Measurements from ENCODE around the gene ERICH6B.

The ERICH6B gene

GRCh38 chr13:45541806-45542205 lies 73.7 kb downstream of the ERICH6B start:
- TF ChIP-seq CTCF (IDR thresholded peaks at IDR 0.05; ENCODE audit: insufficient read depth, missing control alignments): no peak
- FAIRE-seq (no peak), DNase-seq (ENCODE audit: insufficient read length, low spot score) (no peak)

GRCh38 chr13:45540864-45541263 lies 74.7 kb downstream of the ERICH6B start:
- TF ChIP-seq CTCF (IDR thresholded peaks at IDR 0.05; ENCODE audit: insufficient read depth, missing control alignments): no peak
- FAIRE-seq: no peak
- no peak for DNase-seq (ENCODE audit: insufficient read length, low spot score)

GRCh38 chr13:45540195-45540594 lies 75.3 kb downstream of the ERICH6B start:
- no peak for FAIRE-seq
- TF ChIP-seq CTCF (IDR thresholded peaks at IDR 0.05; ENCODE audit: insufficient read depth, missing control alignments): no peak
- no peak for DNase-seq (ENCODE audit: insufficient read length, low spot score)

GRCh38 chr13:45538382-45538781 lies 77.2 kb downstream of the ERICH6B start:
- no peak for FAIRE-seq
- DNase-seq (ENCODE audit: insufficient read length, low spot score): no peak
- no peak for TF ChIP-seq CTCF (IDR thresholded peaks at IDR 0.05; ENCODE audit: insufficient read depth, missing control alignments)

GRCh38 chr13:45537516-45537915 lies 78.0 kb downstream of the ERICH6B start:
- no peak for TF ChIP-seq CTCF (IDR thresholded peaks at IDR 0.05; ENCODE audit: insufficient read depth, missing control alignments)
- DNase-seq (ENCODE audit: insufficient read length, low spot score): no peak
- FAIRE-seq: no peak

- DNase-seq (ENCODE audit: insufficient read length, low spot score): no peak
- FAIRE-seq: no peak
- no peak for TF ChIP-seq CTCF (IDR thresholded peaks at IDR 0.05; ENCODE audit: insufficient read depth, missing control alignments)
Observed at GRCh38 chr13:45536224-45536623, 79.3 kb downstream of the ERICH6B start.

GRCh38 chr13:45534604-45535003 lies 80.9 kb downstream of the ERICH6B start:
- TF ChIP-seq CTCF (IDR thresholded peaks at IDR 0.05; ENCODE audit: insufficient read depth, missing control alignments): no peak
- FAIRE-seq: no peak
- no peak for DNase-seq (ENCODE audit: insufficient read length, low spot score)
